Osteoblast (primary cell): ENCODE measurements around the gene TMEM178B. TPM values are rescaled to one million over a fixed set of nuclear protein-coding genes. Genes with fewer than 3 reads are reported as not detected.

Source experiments
- DNase-seq: peaks from one replicate; pipeline ENCODE4 v3.0.0; 2011; ENCODE audit warnings: low spot score, mixed read lengths; ENCODE audit not compliant: insufficient read length; ENCODE audit errors: missing footprints
- H2AFZ ChIP-seq: 2 replicates; pipeline ENCODE4 v1.6.0; 2011; ENCODE audit warnings: mild to moderate bottlenecking, low read length
- H3K27ac ChIP-seq: 2 replicates; pipeline ENCODE4 v1.5.1; 2011; ENCODE audit warnings: mild to moderate bottlenecking, low read depth, low read length, moderate library complexity
- H3K27me3 ChIP-seq: 2 replicates; pipeline ENCODE4 v1.6.0; 2012; ENCODE audit warnings: mild to moderate bottlenecking, control low read depth, inconsistent platforms, low read length, moderate library complexity; ENCODE audit not compliant: insufficient read depth
- H3K36me3 ChIP-seq: 2 replicates; pipeline ENCODE4 v1.5.1; 2011; ENCODE audit warnings: mild to moderate bottlenecking, low read length, control low read depth, moderate library complexity; ENCODE audit not compliant: insufficient read depth
- H3K4me1 ChIP-seq: 2 replicates; pipeline ENCODE4 v1.5.1; 2011; ENCODE audit warnings: mild to moderate bottlenecking, low read length, control low read depth, moderate library complexity; ENCODE audit not compliant: insufficient read depth
- H3K4me2 ChIP-seq: 2 replicates; pipeline ENCODE4 v1.6.0; 2011; ENCODE audit warnings: mild to moderate bottlenecking, low read length; ENCODE audit not compliant: insufficient read depth
- H3K4me3 ChIP-seq: fragments of 200-600 bp; sonication (generic); 3 replicates; pipeline ENCODE4 v1.5.1; 2012; ENCODE audit warnings: mild to moderate bottlenecking, low read length, inconsistent platforms; ENCODE audit not compliant: insufficient read depth
- H3K79me2 ChIP-seq: 2 replicates; pipeline ENCODE4 v1.6.0; 2012; ENCODE audit warnings: mild to moderate bottlenecking, low read length, control low read depth, inconsistent platforms; ENCODE audit not compliant: insufficient read depth
- H3K9me3 ChIP-seq: 2 replicates; pipeline ENCODE4 v1.5.1; 2011; ENCODE audit warnings: low read depth, low read length, control low read depth
- H4K20me1 ChIP-seq: 2 replicates; pipeline ENCODE4 v1.6.0; 2012; ENCODE audit warnings: mild to moderate bottlenecking, low read length, control low read depth; ENCODE audit not compliant: insufficient read depth
- total RNA-seq: library from RNA; depleted of rRNA; stranded (reverse); fragments of >200 nt; gene quantifications from 2 replicates; pipeline ENCODE4 v1.2.3, GENCODE V29; 2012
- TF ChIP-seq, protein P1 (sequence below): IDR thresholded peaks from 2 replicates; pipeline ENCODE4 v1.5.1; 2011; ENCODE audit warnings: mild to moderate bottlenecking, low read depth, low read length, moderate library complexity; ENCODE audit errors: extremely low read depth

The TMEM178B gene
- total RNA-seq, 1 donor, result 1.1 TPM

DNA sequence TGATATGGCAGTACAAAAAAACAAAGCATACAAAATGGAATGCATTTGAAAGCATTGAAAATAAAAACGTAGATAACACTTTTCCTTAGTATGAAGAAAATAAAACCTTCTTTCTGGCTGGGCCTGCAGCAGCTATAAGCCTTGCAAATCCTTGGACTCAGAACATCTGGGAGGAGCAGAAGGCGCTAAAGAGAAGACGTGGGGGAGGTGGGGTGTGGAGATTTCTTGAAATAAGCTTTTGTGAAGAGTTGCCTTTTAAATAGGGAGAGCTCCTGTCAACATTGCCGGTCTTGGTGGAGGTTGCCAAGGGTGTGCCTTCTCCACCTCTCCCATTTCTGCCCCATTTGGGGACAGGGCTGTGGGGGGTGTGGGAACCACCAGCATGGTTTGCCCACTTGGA, 128.7 kb downstream of the TMEM178B start:
- Histone ChIP-seq H3K27me3 (no peaks in the 10 kb centered on the region), H3K9me3 (no peaks in the 10 kb centered on the region), H3K36me3 (no peaks in the 10 kb centered on the region), H3K27ac (no peak overlapping the region), H3K4me2 (no peak overlapping the region), H2AFZ (no peak overlapping the region), H3K4me3 (no peak overlapping the region), H3K4me1 (no peaks in the 10 kb centered on the region), H3K79me2 (no peaks in the 10 kb centered on the region), H4K20me1 (no peaks in the 10 kb centered on the region)
- no peak for DNase-seq
- TF ChIP-seq, protein P1, sequence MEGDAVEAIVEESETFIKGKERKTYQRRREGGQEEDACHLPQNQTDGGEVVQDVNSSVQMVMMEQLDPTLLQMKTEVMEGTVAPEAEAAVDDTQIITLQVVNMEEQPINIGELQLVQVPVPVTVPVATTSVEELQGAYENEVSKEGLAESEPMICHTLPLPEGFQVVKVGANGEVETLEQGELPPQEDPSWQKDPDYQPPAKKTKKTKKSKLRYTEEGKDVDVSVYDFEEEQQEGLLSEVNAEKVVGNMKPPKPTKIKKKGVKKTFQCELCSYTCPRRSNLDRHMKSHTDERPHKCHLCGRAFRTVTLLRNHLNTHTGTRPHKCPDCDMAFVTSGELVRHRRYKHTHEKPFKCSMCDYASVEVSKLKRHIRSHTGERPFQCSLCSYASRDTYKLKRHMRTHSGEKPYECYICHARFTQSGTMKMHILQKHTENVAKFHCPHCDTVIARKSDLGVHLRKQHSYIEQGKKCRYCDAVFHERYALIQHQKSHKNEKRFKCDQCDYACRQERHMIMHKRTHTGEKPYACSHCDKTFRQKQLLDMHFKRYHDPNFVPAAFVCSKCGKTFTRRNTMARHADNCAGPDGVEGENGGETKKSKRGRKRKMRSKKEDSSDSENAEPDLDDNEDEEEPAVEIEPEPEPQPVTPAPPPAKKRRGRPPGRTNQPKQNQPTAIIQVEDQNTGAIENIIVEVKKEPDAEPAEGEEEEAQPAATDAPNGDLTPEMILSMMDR, result no peak

DNA sequence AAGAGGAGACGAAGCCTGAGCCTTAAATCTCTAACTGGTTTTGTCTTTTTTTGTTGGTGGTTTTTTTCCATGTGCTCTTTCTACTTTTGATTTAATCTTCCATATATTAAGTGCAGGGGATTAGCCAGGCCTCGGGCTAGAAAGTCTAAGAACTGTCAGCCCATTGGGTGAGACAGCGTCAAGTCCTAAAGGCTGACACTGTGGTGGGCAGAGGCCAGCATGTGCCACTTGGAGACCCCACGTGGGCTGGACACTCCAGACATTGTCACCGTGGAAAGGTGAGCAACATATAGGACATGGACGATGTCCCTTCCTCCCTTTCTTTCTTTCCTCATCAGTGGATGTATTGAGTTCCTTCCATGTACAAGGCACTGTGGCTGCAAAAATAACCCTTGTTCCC, 129.3 kb downstream of the TMEM178B start:
- Histone ChIP-seq H3K27ac (no peak overlapping the region), H3K4me1 (no peaks in the 10 kb centered on the region), H3K9me3 (no peaks in the 10 kb centered on the region), H3K36me3 (no peaks in the 10 kb centered on the region), H4K20me1 (no peaks in the 10 kb centered on the region), H2AFZ (no peak overlapping the region), H3K79me2 (no peaks in the 10 kb centered on the region), H3K27me3 (no peaks in the 10 kb centered on the region), H3K4me2 (no peak overlapping the region), H3K4me3 (no peak overlapping the region)
- TF ChIP-seq, protein P1, result no peak
- no peak for DNase-seq

DNA sequence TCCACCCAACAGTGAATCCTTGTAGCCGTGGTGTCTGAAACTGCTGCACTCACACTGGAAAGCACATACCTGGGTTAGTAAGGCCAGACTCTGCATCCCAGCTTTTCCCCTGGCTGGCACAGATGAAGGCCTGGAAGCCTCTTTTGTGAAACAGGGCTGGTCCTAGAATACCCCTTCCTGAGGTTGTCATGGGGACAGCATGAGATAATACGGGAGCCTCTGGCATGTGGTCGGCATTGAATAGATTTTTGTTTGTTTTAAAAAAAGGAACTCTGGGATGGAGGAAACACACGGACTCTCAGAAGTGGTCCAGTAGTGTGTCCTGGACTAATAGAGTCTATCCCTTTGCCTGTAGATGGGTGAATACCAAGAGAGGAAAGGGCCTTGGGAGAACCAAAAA, 129.7 kb downstream of the TMEM178B start:
- Histone ChIP-seq H3K79me2 (no peaks in the 10 kb centered on the region), H3K27me3 (no peaks in the 10 kb centered on the region), H3K9me3 (no peaks in the 10 kb centered on the region), H2AFZ (no peak overlapping the region), H3K27ac (no peak overlapping the region), H3K4me2 (no peak overlapping the region), H3K4me1 (no peaks in the 10 kb centered on the region), H3K4me3 (no peak overlapping the region), H4K20me1 (no peaks in the 10 kb centered on the region), H3K36me3 (no peaks in the 10 kb centered on the region)
- DNase-seq, result no peak
- TF ChIP-seq, protein P1, result no peak

DNA sequence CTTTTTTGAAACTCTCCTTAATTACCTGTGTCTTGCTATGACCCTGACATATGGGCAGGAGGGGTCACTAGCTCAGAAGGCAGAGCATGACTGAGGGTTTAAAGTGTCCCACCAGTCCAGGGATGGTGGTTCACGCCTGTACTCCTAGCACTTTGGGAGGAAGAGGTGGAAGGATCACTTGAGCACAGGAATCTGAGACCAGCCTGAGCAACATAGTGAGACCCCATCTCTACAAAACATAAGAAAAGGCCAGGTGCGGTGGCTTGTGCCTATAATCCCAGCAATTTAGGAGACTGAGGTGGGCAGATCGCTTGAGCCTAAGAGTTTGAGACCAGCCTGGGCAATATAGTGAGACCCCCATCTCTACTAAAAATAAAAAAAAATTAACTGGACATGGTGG, 133.8 kb downstream of the TMEM178B start:
- TF ChIP-seq, protein P1, result no peak
- Histone ChIP-seq H3K4me1 (no peaks in the 10 kb centered on the region), H3K4me2 (no peak overlapping the region), H4K20me1 (no peaks in the 10 kb centered on the region), H2AFZ (no peak overlapping the region), H3K4me3 (no peak overlapping the region), H3K36me3 (no peaks in the 10 kb centered on the region), H3K79me2 (no peaks in the 10 kb centered on the region), H3K27ac (no peak overlapping the region), H3K27me3 (no peaks in the 10 kb centered on the region), H3K9me3 (no peaks in the 10 kb centered on the region)
- no peak for DNase-seq
